BJ (cell line): ENCODE measurements around the gene RMI1. TPM values are rescaled to one million over a fixed set of nuclear protein-coding genes. Genes with fewer than 3 reads are reported as not detected.

ENCODE experiments used
- CTCF ChIA-PET: fragments of 350-600 bp; formaldehyde crosslinking; extraction: SDS; loops from one replicate; lab custom pipeline; 2021; ENCODE audit warnings: antibody characterized with exemption, inconsistent platforms; lab: Yijun Ruan, JAX
- POLR2A ChIA-PET: fragments of 300-600 bp; sonication (Branson Sonifier 250); formaldehyde crosslinking; extraction: SDS; loops from one replicate; lab custom pipeline; 2021; ENCODE audit warnings: antibody characterized with exemption; lab: Charles Lee
- DNase-seq: peaks from one replicate; pipeline ENCODE4 v3.0.0-alpha.2; 2011; ENCODE audit warnings: low read depth
- H3K27me3 ChIP-seq: 2 replicates; pipeline ENCODE4 v1.6.0; 2011; ENCODE audit warnings: low read length; ENCODE audit not compliant: control insufficient read depth, insufficient read depth
- H3K36me3 ChIP-seq: 2 replicates; pipeline ENCODE4 v1.5.1; 2011; ENCODE audit warnings: low read length; ENCODE audit not compliant: control insufficient read depth, insufficient read depth
- H3K4me3 ChIP-seq: 2 replicates; pipeline ENCODE4 v1.5.1; 2011; ENCODE audit warnings: low read depth, mild to moderate bottlenecking, control low read depth, low read length
- CTCF ChIP-seq: IDR thresholded peaks from 2 replicates; pipeline ENCODE4 v1.5.1; 2011; ENCODE audit warnings: low read depth, mild to moderate bottlenecking, control low read depth, inconsistent platforms, low read length, moderate library complexity; ENCODE audit not compliant: insufficient read depth
- polyA plus RNA-seq: library from polyadenylated mRNA; depleted of rRNA; stranded (reverse); fragments of >200 nt; gene quantifications from 2 replicates; pipeline ENCODE4 v1.2.3, GENCODE V29; 2011

The RMI1 gene
- polyA plus RNA-seq, 1 experiment, result 0.76 TPM

- Histone ChIP-seq H3K27me3 (no peaks in the 10 kb centered on the region), H3K4me3 (no peak overlapping the region), H3K36me3 (no peaks in the 10 kb centered on the region)
- peak; percentile 92 for DNase-seq
- ChIA-PET POLR2A (interaction anchor here (0.5 to 0.7 kb wide), 7 partner anchors 13 to 312 kb away, joined by 3 to 12 read pairs (median 4); no protein-coding TSS in a partner anchor), CTCF (interaction anchor here (0.6 to 1.4 kb wide), 3 partner anchors 14 to 304 kb away, joined by 3 to 4 read pairs (median 4); no protein-coding TSS in a partner anchor)
- no peak for TF ChIP-seq CTCF
Measured at GRCh38 chr9:83959061-83959460, 21.5 kb upstream of the RMI1 start.

- CTCF ChIA-PET, result interaction anchor here (0.7 to 2.2 kb wide), 4 partner anchors 12 to 355 kb away, joined by 3 to 7 read pairs (median 5); no protein-coding TSS in a partner anchor
- TF ChIP-seq CTCF, result no peak
- no peaks in the 10 kb centered on the region for H3K36me3 ChIP-seq
Measured at GRCh38 chr9:83960991-83961390, 19.6 kb upstream of the RMI1 start.

GRCh38 chr9:83962165-83962564 lies 18.4 kb upstream of the RMI1 start:
- ChIA-PET POLR2A (no interaction called here), CTCF (interaction anchor here (0.8 to 2.2 kb wide), 3 partner anchors 9 to 192 kb away, joined by 3 to 6 read pairs (median 4); no protein-coding TSS in a partner anchor)
- no peak overlapping the region for H3K4me3 ChIP-seq
- H3K27me3 ChIP-seq, result no peaks in the 10 kb centered on the region
- DNase-seq, result no peak
- TF ChIP-seq CTCF, result no peak
- peaks cover 4% of the 10 kb centered on the region; the same call in 1 of the 2 replicates for H3K36me3 ChIP-seq

More at GRCh38 chr9:83960991-83961390, 19.6 kb upstream of the RMI1 start:
- H3K27me3 ChIP-seq, result no peaks in the 10 kb centered on the region
- no peak overlapping the region for H3K4me3 ChIP-seq
- DNase-seq, result no peak
- POLR2A ChIA-PET, result no interaction called here

GRCh38 chr9:83964973-83965349 lies 15.6 kb upstream of the RMI1 start:
- no peak for TF ChIP-seq CTCF
- H3K36me3 ChIP-seq, result peaks cover 9% of the 10 kb centered on the region
- ChIA-PET POLR2A (no interaction called here), CTCF (interaction anchor here (1.5 to 1.7 kb wide), 2 partner anchors 11 to 296 kb away, joined by 4 to 9 read pairs; no protein-coding TSS in a partner anchor)
- H3K27me3 ChIP-seq, result no peaks in the 10 kb centered on the region
- no peak for DNase-seq
- no peak overlapping the region for H3K4me3 ChIP-seq

GRCh38 chr9:83965350-83966208 lies 15.0 kb upstream of the RMI1 start:
- no peak for TF ChIP-seq CTCF

More at GRCh38 chr9:83965350-83966208, 15.0 kb upstream of the RMI1 start:
- ChIA-PET POLR2A (no interaction called here), CTCF (interaction anchor here (1.5 to 1.7 kb wide), 2 partner anchors 11 to 295 kb away, joined by 4 to 9 read pairs; no protein-coding TSS in a partner anchor)
- no peak for DNase-seq
- peaks cover 9% of the 10 kb centered on the region for H3K36me3 ChIP-seq
- no peaks in the 10 kb centered on the region for H3K27me3 ChIP-seq
- H3K4me3 ChIP-seq, result no peak overlapping the region
